HG02623 (cell line): Measurements from ENCODE around the gene BRWD1.

Experiments used
- ATAC-seq: cut with Tn5 transposase; IDR thresholded peaks from one replicate; pipeline ENCODE4 v1.9.1; 2021; ENCODE audit warnings: moderate library complexity; ENCODE audit not compliant: unreplicated experiment

Gene BRWD1

DNA sequence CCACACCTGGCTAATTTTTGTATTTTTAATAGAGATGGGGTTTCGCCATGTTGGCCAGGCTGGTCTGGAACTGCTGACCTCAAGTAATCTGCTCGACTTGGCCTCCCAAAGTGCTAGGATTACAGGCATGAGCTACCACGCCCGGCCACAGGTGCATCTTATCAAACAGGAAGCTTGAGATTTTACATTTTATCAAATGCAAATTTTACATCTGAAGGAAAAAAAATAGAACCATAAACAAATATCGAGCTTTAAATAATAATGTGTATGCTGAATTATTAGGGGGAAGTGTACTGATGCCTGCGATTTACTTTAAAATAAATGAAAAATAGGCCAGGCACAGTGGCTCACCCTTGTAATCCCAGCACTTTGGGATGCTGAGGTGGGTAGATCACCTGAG is 16.6 kb upstream of the BRWD1 start:
- no peak for ATAC-seq

- ATAC-seq = no peak
Measured at GRCh38 chr21:39327727-39328126, 14.3 kb upstream of the BRWD1 start.

- no peak for ATAC-seq
Measured at GRCh38 chr21:39326607-39327307, 13.3 kb upstream of the BRWD1 start.

DNA sequence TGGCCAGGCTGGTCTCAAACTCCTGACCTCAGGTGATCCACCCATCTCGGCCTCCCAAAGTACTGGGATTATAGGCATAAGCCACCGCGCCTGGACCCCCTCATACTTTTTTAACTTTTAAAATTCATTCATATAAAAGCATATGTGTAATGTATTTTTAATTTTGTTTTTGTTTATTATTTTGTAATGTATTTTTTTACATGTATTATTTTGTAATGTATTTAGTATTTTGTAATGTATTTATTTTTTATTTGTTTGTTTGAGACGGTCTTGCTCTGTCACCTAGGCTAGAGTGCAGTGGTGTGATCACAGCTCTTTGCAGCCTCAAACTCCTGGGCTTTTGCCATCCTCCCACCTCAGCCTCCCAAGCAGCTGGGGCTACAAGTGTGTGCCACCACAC is 12.0 kb upstream of the BRWD1 start:
- ATAC-seq = no peak

- no peak for ATAC-seq
Measured at GRCh38 chr21:39321424-39321823, 8.0 kb upstream of the BRWD1 start.

DNA sequence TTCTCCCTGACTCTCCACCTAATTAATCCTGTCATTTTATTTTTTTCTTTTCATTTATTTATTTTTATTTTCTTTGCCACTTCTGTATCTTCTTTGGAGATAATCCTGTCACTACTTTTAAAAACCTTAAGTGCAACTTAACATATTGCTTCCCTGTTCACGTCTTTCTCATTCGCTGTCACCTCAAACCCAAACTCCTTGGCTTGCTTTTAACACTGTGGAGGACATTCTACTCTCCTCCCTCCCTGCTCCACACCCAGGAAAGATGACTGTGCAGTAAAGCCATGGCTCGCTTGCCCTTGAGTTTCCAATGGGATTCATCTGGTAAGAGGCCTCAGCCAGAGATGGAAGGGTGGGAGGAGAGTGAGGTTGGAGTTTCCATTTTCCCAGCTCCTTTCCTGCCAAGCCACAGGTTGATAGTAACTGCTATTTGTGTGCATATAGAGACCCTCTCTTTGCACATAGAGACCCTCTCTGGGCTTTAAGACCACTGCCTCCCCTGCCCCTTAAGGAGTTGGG is 6.4 kb upstream of the BRWD1 start:
- no peak for ATAC-seq

GRCh38 chr21:39319251-39319756 is 5.9 kb upstream of the BRWD1 start:
- no peak for ATAC-seq

DNA sequence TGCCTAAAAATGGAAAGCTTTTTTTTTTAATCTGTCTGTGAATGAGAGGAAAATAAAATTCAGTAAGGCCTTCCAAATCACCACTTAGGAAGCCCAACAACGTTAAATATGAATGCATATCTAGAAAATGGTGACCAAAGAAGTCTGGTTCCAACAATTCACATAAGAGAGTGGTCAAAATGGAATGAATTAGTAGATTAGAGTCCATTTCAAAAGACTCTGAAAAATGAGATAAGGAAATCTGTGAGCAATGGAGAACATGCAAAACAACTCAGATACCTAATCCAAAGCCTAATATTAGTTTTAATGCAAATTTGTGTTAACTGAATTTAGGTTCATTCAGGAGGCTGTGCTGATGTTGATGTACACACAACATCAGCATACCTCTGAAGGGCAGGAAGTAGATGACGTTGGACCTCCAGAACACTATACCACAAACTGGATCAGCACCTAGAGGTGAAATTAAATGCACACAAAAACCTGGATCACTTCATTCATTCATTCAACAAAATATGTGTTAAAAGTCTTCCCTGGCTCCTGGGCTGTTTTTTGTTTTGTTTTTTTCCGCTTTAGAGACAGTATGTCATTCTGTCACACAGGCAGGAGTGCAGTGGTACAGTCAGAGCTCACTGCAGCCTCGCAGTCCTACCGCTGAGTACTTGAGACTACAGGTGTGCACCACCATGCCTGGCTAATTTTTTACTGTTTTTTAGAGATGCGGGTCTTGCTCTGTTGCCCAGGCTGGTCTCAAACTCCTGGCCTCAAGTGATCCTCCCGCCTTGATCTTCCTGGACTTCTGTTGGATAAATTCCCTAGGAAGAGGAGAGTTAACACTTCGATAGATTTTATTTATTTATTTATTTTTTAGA is 4.9 kb upstream of the BRWD1 start:
- no peak for ATAC-seq

DNA sequence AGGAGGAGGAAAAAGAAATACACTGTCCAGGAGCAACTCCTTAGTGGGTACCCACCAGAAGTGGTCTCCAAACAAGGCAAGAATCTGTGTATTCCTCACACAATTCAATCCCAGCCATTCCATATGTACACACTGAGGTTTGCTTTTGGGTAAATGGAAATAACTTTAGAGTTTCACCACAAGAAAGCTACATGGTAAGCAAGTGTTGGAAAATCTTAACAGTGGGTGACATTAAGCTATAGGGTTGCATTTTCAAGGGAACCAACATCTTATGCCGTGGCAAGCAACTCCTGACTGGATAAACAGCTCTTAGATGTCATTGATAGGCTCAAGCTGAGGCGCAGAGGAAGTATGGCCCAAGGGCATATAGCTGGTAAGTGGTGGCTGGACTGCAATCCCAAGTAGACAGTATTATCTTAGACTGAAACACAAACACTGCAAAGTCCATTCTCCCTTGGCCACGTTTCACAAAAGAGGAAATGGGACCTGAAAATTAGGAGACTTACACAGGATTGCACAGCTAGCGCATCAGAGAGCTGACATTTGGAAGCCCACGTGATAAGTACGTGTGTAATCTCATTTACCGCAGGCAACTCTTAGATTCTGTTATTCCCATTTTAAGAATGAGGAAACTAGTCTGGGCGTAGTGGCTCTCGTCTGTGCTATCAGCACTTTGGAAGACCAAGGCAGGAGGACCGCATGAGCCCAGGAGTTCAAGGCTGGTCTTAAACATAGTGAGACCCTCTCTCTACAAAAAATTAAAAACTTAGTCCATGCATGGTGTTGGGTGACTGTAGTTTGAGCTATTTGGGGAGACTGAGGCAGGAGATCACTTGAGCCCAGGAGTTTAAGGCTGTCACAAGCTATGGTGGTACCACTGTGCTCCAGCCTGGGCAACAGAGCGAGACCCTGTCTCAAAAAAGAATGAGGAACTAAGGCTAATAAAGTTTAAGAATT is 4.0 kb upstream of the BRWD1 start:
- no peak for ATAC-seq

DNA sequence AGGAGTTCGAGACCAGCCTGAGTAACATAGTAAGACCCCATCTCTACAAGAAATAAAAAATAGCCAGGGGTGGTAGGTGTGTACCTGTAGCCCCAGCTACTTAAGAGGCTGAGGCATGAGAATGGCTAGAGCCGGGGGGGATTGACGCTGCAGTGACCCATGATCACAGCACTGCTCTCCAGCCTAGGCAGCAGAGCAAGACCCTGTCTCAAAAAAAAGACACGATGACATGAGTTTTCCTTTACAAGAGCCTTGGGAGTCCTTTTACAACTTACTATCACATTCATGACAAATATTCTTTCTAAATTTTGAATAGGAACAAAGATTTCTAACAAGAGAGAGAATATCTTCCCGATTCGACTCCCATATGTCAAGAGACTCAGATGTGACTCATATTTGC is 3.3 kb upstream of the BRWD1 start:
- ATAC-seq = no peak

DNA sequence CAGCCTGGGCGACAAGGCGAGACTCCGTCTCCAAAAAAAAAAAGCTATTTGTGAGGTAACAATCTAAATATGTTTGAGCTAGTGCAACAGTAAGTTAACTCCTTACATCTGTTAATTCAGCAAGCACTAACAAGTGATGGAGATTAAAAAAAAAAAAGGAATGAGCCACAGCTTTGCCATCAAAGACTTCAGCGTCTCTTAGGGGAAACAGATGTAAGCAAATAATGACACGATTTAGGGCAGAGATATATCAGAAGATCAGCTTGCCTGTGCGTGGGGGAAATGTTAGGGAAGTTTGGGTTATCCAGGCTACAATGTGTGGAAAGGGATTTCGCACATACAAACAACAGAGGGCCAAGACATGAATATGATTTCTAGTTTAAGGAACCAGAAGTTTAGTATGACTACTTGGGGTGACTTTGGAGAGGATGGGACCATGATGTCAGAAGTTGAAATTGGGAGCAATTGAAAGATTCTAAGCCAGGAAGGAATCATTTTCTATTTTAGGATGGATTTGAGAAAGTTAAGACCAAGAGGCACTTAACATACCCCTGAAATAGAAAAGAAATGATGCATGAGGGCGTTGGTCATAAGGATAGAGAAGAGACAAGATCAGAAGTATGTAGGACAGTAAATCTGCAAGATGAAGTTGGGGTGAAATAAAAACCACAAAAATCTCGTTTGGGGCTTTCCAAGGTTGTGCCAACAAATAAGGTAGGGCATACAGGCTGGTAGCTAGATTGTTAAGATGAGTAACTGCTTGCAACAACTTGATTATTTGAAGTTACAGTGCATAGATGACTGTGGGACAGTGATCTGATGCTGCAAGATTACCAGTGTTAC is 2.4 kb upstream of the BRWD1 start:
- no peak for ATAC-seq

DNA sequence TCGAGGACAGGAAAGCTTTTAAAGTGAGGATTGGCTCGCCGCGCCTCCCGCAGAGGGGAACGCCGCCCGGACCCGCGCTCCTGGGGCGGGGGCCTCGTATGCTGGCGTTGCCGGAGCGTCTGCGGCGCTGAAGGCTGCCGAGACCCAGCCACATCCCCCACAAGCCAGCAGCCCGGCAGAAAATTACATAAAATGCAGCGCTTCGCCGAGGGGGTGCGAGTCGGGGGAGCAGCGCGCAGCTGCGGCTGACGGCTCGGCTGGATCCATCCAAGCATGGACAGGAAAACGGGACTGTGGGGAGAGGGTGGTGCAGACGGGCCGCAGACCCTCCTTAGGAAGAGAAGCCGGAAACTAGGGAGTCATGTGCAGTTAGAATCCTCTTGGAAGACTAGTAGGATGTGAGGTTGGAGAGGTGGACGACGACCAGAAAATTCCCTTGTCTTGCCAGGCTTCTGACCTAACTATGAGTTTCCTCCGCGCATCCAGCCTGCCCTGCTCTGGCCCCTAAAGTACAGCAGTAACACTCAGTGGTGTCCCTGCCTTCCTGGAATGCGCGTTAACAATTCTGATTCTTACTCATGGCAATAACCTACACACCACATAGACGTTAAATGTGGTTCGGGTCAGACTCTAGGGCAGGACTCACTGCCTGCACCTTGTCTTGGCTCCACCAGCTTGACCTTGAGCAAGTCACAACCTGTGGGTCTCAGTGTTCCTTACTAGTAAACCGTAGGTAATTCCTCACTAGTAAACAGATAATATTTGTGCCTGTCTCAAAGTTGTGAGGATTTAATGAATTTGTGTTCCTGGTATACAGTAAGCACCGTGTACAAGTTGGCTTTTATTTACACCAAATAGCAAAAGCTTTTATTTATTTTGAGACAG is 953 bp upstream of the BRWD1 start:
- ATAC-seq = no peak

DNA sequence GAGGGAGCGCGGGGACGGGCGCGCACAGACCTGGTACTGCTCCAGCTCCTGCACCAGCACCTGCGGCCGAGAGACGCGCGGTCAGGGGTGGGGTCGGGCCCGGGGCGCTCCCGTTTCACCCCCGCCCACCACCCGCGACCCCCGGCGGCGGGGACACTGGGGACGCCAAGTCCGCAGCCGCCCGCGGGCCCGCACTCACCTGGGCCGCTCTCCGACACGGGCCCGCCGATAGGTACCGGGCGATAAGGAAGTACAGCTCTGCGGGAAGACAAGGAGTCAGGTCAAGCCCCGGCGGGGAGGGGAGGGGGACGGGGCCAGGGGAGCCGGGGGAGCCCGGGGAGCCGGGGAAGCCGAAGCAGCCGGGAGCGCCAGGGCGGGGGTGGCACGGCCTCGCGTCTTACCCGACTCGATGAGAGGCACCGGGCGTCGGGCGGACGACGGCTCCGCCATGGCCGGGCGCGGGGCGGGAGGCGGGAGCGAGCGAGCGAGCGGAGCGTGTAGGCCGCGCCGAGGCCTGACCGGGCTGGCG is 326 bp downstream of the BRWD1 start:
- ATAC-seq = no peak

- ATAC-seq = peak; percentile 72
Measured at GRCh38 chr21:39312112-39313041, 1.1 kb downstream of the BRWD1 start.

DNA sequence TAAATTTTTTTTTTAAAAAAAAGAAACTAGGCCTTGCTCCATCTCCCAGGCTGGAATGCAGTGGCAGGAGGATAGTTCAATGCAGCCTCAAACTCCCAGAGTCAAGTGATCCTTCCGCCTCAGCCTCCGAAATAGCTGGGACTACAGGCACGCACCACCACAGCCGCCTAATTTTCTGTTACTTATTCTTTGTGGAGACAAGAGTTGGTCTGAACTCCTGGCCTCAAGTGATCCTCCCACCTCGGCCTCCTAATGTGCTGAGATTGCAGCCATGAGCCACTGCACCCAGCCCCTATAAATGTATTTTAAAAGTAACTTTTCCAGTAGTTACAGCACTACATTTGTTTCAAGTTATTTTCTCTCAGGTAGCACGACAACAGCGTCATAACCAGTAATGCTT is 2.3 kb downstream of the BRWD1 start:
- no peak for ATAC-seq

DNA sequence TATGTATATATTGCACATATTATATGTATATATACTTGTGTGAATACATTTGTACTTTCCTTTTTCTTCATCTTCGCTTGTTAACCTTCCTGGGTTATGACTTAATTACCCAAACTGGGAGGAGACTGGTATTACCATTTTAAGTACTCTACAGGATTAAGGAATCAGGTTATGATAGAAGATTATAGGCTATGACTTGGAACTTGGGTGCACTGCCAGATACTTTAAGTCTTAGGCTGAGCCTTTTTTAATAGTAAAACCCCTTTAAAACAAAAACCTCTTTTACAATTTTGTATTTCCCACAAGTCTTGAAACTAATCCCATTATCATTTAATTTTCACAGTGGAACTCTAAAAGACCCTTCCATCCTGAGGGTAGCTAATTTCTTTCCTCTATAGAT is 6.0 kb downstream of the BRWD1 start:
- no peak for ATAC-seq

DNA sequence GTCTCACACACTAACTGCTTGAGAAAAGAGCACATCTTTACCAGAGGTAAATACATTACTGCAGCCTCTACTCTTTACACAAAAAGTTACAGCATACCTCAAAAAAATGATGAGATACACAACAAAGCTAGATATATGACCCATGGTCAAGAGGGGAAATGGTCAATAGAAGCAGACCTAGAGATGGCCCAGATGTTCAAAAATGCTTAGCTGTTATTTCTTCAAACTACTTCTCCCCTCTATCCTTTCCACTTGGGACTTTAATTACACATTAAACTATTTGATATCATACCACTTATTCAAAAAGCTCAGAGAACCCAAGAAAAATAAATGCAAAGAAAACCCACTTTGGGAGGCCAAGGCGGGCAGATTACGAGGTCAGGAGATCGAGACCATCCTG is 12.8 kb downstream of the BRWD1 start:
- no peak for ATAC-seq

- no peak for ATAC-seq
Measured at GRCh38 chr21:39296891-39297290, 16.5 kb downstream of the BRWD1 start.
